Neuron (in vitro differentiated cells): ENCODE measurements around the gene RYR2.
A peak's percentile ranks its signal among the peaks of the same experiment; 100 is the strongest.

Experiments
- H2AFZ ChIP-seq: one replicate; pipeline ENCODE4 v1.6.1; 2013; ENCODE audit warnings: low read depth, mild to moderate bottlenecking, inconsistent platforms, low read length, moderate library complexity
- H3K27me3 ChIP-seq: one replicate; pipeline ENCODE4 v1.6.1; 2013; ENCODE audit warnings: low read length; ENCODE audit not compliant: insufficient read depth
- H3K36me3 ChIP-seq: one replicate; pipeline ENCODE4 v1.6.1; 2013; ENCODE audit warnings: low read length; ENCODE audit not compliant: insufficient read depth
- H3K4me1 ChIP-seq: one replicate; pipeline ENCODE4 v1.6.1; 2013; ENCODE audit warnings: low read length; ENCODE audit not compliant: insufficient read depth
- H3K4me3 ChIP-seq: 2 replicates; pipeline ENCODE4 v1.5.1; 2013; ENCODE audit warnings: mild to moderate bottlenecking, low read length, moderate library complexity
- H3K9me3 ChIP-seq: one replicate; pipeline ENCODE4 v1.6.1; 2013; ENCODE audit warnings: low read length

The RYR2 gene

GRCh38 chr1:237732657-237733056, 690.7 kb downstream of the RYR2 start:
- no peaks in the 10 kb centered on the region for H3K27me3 ChIP-seq

GRCh38 chr1:237736372-237737029, 694.5 kb downstream of the RYR2 start:
- Histone ChIP-seq H3K9me3 (no peaks in the 10 kb centered on the region), H2AFZ (no peak overlapping the region), H3K4me1 (no peaks in the 10 kb centered on the region), H3K36me3 (no peaks in the 10 kb centered on the region), H3K27me3 (no peaks in the 10 kb centered on the region), H3K4me3 (no peak overlapping the region)

More at GRCh38 chr1:237732657-237733056, 690.7 kb downstream of the RYR2 start:
- Histone ChIP-seq H3K9me3 (no peaks in the 10 kb centered on the region), H2AFZ (no peak overlapping the region), H3K4me3 (no peak overlapping the region), H3K36me3 (no peaks in the 10 kb centered on the region), H3K4me1 (no peaks in the 10 kb centered on the region)

GRCh38 chr1:237737448-237737847, 695.5 kb downstream of the RYR2 start:
- no peaks in the 10 kb centered on the region for H3K4me1 ChIP-seq
- no peak overlapping the region for H3K4me3 ChIP-seq
- no peaks in the 10 kb centered on the region for H3K9me3 ChIP-seq
- H2AFZ ChIP-seq: no peak overlapping the region
- no peaks in the 10 kb centered on the region for H3K27me3 ChIP-seq
- H3K36me3 ChIP-seq: no peaks in the 10 kb centered on the region

GRCh38 chr1:237737938-237738610, 696.1 kb downstream of the RYR2 start:
- no peak overlapping the region for H3K4me3 ChIP-seq
- no peaks in the 10 kb centered on the region for H3K4me1 ChIP-seq
- no peaks in the 10 kb centered on the region for H3K36me3 ChIP-seq
- no peaks in the 10 kb centered on the region for H3K27me3 ChIP-seq
- no peak overlapping the region for H2AFZ ChIP-seq
- no peaks in the 10 kb centered on the region for H3K9me3 ChIP-seq

- no peak overlapping the region for H2AFZ ChIP-seq
- no peaks in the 10 kb centered on the region for H3K36me3 ChIP-seq
- H3K4me1 ChIP-seq: no peaks in the 10 kb centered on the region
- no peaks in the 10 kb centered on the region for H3K9me3 ChIP-seq
- H3K4me3 ChIP-seq: no peak overlapping the region
- H3K27me3 ChIP-seq: no peaks in the 10 kb centered on the region
These were observed 698.9 kb downstream of the RYR2 start for GRCh38 chr1:237740846-237741245.

- no peaks in the 10 kb centered on the region for H3K27me3 ChIP-seq
- H3K4me1 ChIP-seq: peaks cover 19% of the 10 kb centered on the region
- H3K9me3 ChIP-seq: no peaks in the 10 kb centered on the region
- H2AFZ ChIP-seq: no peak overlapping the region
- H3K4me3 ChIP-seq: no peak overlapping the region
- no peaks in the 10 kb centered on the region for H3K36me3 ChIP-seq
These were observed 703.6 kb downstream of the RYR2 start for GRCh38 chr1:237745545-237745944.

- H2AFZ ChIP-seq: peak overlapping the region; percentile 0
- H3K36me3 ChIP-seq: no peaks in the 10 kb centered on the region
These were observed 706.4 kb downstream of the RYR2 start for GRCh38 chr1:237748171-237748960.

GRCh38 chr1:237749122-237749521, 707.1 kb downstream of the RYR2 start:
- H3K4me3 ChIP-seq: no peak overlapping the region
- H2AFZ ChIP-seq: no peak overlapping the region
- H3K36me3 ChIP-seq: no peaks in the 10 kb centered on the region

More at GRCh38 chr1:237748171-237748960, 706.4 kb downstream of the RYR2 start:
- no peaks in the 10 kb centered on the region for H3K27me3 ChIP-seq
- H3K9me3 ChIP-seq: no peaks in the 10 kb centered on the region
- peaks cover 39% of the 10 kb centered on the region for H3K4me1 ChIP-seq
- H3K4me3 ChIP-seq: no peak overlapping the region

GRCh38 chr1:237751090-237751489, 709.1 kb downstream of the RYR2 start:
- Histone ChIP-seq H3K27me3 (no peaks in the 10 kb centered on the region), H3K4me3 (no peak overlapping the region), H3K4me1 (peaks cover 42% of the 10 kb centered on the region), H3K9me3 (no peaks in the 10 kb centered on the region), H2AFZ (no peak overlapping the region), H3K36me3 (no peaks in the 10 kb centered on the region)

More at GRCh38 chr1:237749122-237749521, 707.1 kb downstream of the RYR2 start:
- Histone ChIP-seq H3K9me3 (no peaks in the 10 kb centered on the region), H3K4me1 (peaks cover 42% of the 10 kb centered on the region), H3K27me3 (no peaks in the 10 kb centered on the region)

GRCh38 chr1:237754627-237755026, 712.6 kb downstream of the RYR2 start:
- Histone ChIP-seq H3K27me3 (no peaks in the 10 kb centered on the region), H3K4me3 (no peak overlapping the region), H3K36me3 (no peaks in the 10 kb centered on the region), H2AFZ (no peak overlapping the region), H3K9me3 (no peaks in the 10 kb centered on the region), H3K4me1 (peaks cover 25% of the 10 kb centered on the region)

- Histone ChIP-seq H2AFZ (no peak overlapping the region), H3K4me1 (peaks cover 15% of the 10 kb centered on the region), H3K4me3 (no peak overlapping the region), H3K36me3 (no peaks in the 10 kb centered on the region), H3K9me3 (no peaks in the 10 kb centered on the region), H3K27me3 (no peaks in the 10 kb centered on the region)
These were observed 714.5 kb downstream of the RYR2 start for GRCh38 chr1:237756304-237756967.

- Histone ChIP-seq H3K27me3 (no peaks in the 10 kb centered on the region), H3K4me3 (no peak overlapping the region), H3K4me1 (no peaks in the 10 kb centered on the region), H3K9me3 (no peaks in the 10 kb centered on the region), H3K36me3 (no peaks in the 10 kb centered on the region), H2AFZ (no peak overlapping the region)
These were observed 717.4 kb downstream of the RYR2 start for GRCh38 chr1:237759377-237759776.

- Histone ChIP-seq H2AFZ (no peak overlapping the region), H3K36me3 (no peaks in the 10 kb centered on the region), H3K4me3 (no peak overlapping the region), H3K9me3 (no peaks in the 10 kb centered on the region), H3K27me3 (no peaks in the 10 kb centered on the region), H3K4me1 (peaks cover 15% of the 10 kb centered on the region)
These were observed 719.0 kb downstream of the RYR2 start for GRCh38 chr1:237760951-237761350.
